A549 (cell line): ENCODE measurements around the gene TNFRSF19. TPM values are rescaled to one million over a fixed set of nuclear protein-coding genes. Genes with fewer than 3 reads are reported as not detected.

ENCODE experiments used
- ATAC-seq, 2 experiments: fragments of 200-7000 bp in 1 of 2; fragments of >200 bp in 1 of 2; cut with Nextera tagmentation in 1 of 2; cut with Tn5 transposase in 1 of 2; 3 replicates each; pipeline versions ENCODE4 v1.8.0 to v1.9.1; 2018 to 2020; ENCODE audit warnings: mild to moderate bottlenecking in 1 of 2, moderate library complexity in 1 of 2
- CTCF ChIA-PET: fragments of 300-600 bp; sonication (Branson Sonifier 250); formaldehyde crosslinking; extraction: SDS; loops from one replicate; lab custom pipeline; 2021; ENCODE audit warnings: antibody characterized with exemption, inconsistent platforms; lab: Yijun Ruan, JAX
- POLR2A ChIA-PET: fragments of 350-600 bp; formaldehyde crosslinking; extraction: SDS; loops from one replicate; lab custom pipeline; 2021; ENCODE audit warnings: antibody characterized with exemption, inconsistent platforms; lab: Yijun Ruan, JAX
- DNase-seq, 2 experiments: peaks; one replicate each; pipeline versions ENCODE4 v3.0.0 to v3.0.0-alpha.2; 2011 to 2016; ENCODE audit warnings: low read depth in 1 of 2, low spot score in 1 of 2
- FAIRE-seq: peaks from 2 replicates; lab custom pipeline; 2011; peaks lifted over from hg19 to GRCh38; lab: Jason Lieb, UNC
- H3K27ac ChIP-seq, 2 experiments: fragments of >200 bp; sonication (Bioruptor Twin); formaldehyde crosslinking; 3 replicates each; pipeline ENCODE4 v1.5.1; 2016 to 2017
- H3K4me1 ChIP-seq: fragments of >200 bp; sonication (Bioruptor Twin); formaldehyde crosslinking; 3 replicates; pipeline ENCODE4 v1.6.1; 2016
- H3K4me2 ChIP-seq: fragments of >200 bp; sonication (Bioruptor Twin); formaldehyde crosslinking; 3 replicates; pipeline ENCODE4 v1.6.1; 2016
- H3K4me3 ChIP-seq: fragments of >200 bp; sonication (Bioruptor Twin); formaldehyde crosslinking; 3 replicates; pipeline ENCODE4 v1.5.1; 2016
- H3K9me3 ChIP-seq: fragments of >200 bp; sonication (Bioruptor Twin); formaldehyde crosslinking; 3 replicates; pipeline ENCODE4 v1.6.1; 2016
- BCL3 ChIP-seq: fragments of >200 bp; sonication (Bioruptor Twin); formaldehyde crosslinking; IDR thresholded peaks from 3 replicates; pipeline ENCODE4 v1.6.1; 2016
- BHLHE40 ChIP-seq: IDR thresholded peaks from 2 replicates; pipeline ENCODE4 v1.6.1; 2012; ENCODE audit warnings: low read depth, low read length, inconsistent platforms
- CEBPB ChIP-seq, 2 experiments: fragments of >200 bp in 1 of 2; sonication (Bioruptor Twin) in 1 of 2; formaldehyde crosslinking in 1 of 2; IDR thresholded peaks; 2 replicates each; pipeline ENCODE4 v1.6.1; 2012 to 2016
- CHD4 ChIP-seq: fragments of 200-600 bp; sonication (generic); IDR thresholded peaks from 2 replicates; pipeline ENCODE4 v1.6.1; 2016; ENCODE audit warnings: antibody characterized with exemption, mild to moderate bottlenecking, borderline replicate concordance
- EHF ChIP-seq: fragments of 250-450 bp; sonication (Bioruptor Pico); IDR thresholded peaks from 2 replicates; pipeline ENCODE4 v1.5.0; 2020; ENCODE audit warnings: mild to moderate bottlenecking
- EP300 ChIP-seq, 2 experiments: fragments of >200 bp; sonication (Bioruptor Twin); formaldehyde crosslinking; IDR thresholded peaks; 2 replicates in 1 of 2; 3 replicates in 1 of 2; pipeline ENCODE4 v1.6.1; 2016 to 2017
- ESRRA ChIP-seq: fragments of 150-350 bp; IDR thresholded peaks from 2 replicates; pipeline ENCODE4 v1.6.1; 2014; ENCODE audit warnings: mild to moderate bottlenecking, low read length, borderline replicate concordance
- GATA3 ChIP-seq: IDR thresholded peaks from 2 replicates; pipeline ENCODE4 v1.6.1; 2012; ENCODE audit warnings: borderline replicate concordance
- HEYL ChIP-seq: fragments of 250-450 bp; sonication (Bioruptor Pico); IDR thresholded peaks from 2 replicates; pipeline ENCODE4 v1.8.0; 2021; ENCODE audit warnings: mild to moderate bottlenecking, moderate library complexity
- HOXB13 ChIP-seq: fragments of 250-450 bp; sonication (Bioruptor Pico); IDR thresholded peaks from 2 replicates; pipeline ENCODE4 v1.5.0; 2020; ENCODE audit warnings: low read depth, mild to moderate bottlenecking, moderate library complexity
- MYC ChIP-seq: IDR thresholded peaks from 2 replicates; pipeline ENCODE4 v1.6.1; 2012; ENCODE audit warnings: mild to moderate bottlenecking, inconsistent platforms, low read length, improper control_type of control experiment, borderline replicate concordance
- NFE2L2 ChIP-seq: fragments of 150-350 bp; conservative IDR thresholded peaks from 2 replicates; pipeline ENCODE4 v1.6.1; 2014; ENCODE audit warnings: low read length
- NPAS2 ChIP-seq: fragments of 250-450 bp; sonication (Bioruptor Pico); IDR thresholded peaks from 2 replicates; pipeline ENCODE4 v1.8.0; 2022; ENCODE audit warnings: mild to moderate bottlenecking, moderate library complexity, borderline replicate concordance
- REST ChIP-seq: fragments of 200-600 bp; sonication (generic); IDR thresholded peaks from 2 replicates; pipeline ENCODE4 v1.6.1; 2016; ENCODE audit warnings: antibody characterized with exemption, mild to moderate bottlenecking, moderate library complexity
- RFX5 ChIP-seq: fragments of 450-650 bp; IDR thresholded peaks from 2 replicates; pipeline ENCODE4 v1.7.1; 2014; ENCODE audit warnings: antibody characterized with exemption, mild to moderate bottlenecking, moderate library complexity
- SMC3 ChIP-seq: fragments of >200 bp; sonication (Bioruptor Twin); formaldehyde crosslinking; IDR thresholded peaks from 3 replicates; pipeline ENCODE4 v1.6.1; 2018; ENCODE audit warnings: inconsistent platforms
- SREBF2 ChIP-seq: fragments of 450-650 bp; IDR thresholded peaks from 2 replicates; pipeline ENCODE4 v1.6.1; 2014; ENCODE audit warnings: mild to moderate bottlenecking, moderate library complexity
- ZC3H11A ChIP-seq: fragments of 450-650 bp; IDR thresholded peaks from 2 replicates; pipeline ENCODE4 v1.6.1; 2014; ENCODE audit warnings: antibody characterized with exemption, mild to moderate bottlenecking
- WGBS: methylation state at CpG from one replicate; pipeline ENCODE4 v1.1.6; 2017; ENCODE audit errors: missing lambda C conversion rate; 5-methylcytosine and 5-hydroxymethylcytosine counted together
- polyA plus RNA-seq, 4 experiments: library from polyadenylated mRNA; depleted of rRNA in 3 of 4; stranded (reverse); fragments of >200 nt; fragmentation: RNase III in 1 of 4; extraction: RNeasy Plus Mini Kit Qiagen cat#74134 plus additional on column Dnase treatment in 1 of 4; gene quantifications; 2 replicates in 3 of 4; 3 replicates in 1 of 4; pipeline ENCODE4 v1.2.3, GENCODE V29; 2011 to 2017
- TF ChIP-seq, protein P1 (sequence below): fragments of >200 bp; sonication (Bioruptor Twin); formaldehyde crosslinking; IDR thresholded peaks from 2 replicates; pipeline ENCODE4 v1.6.1; 2016
- TF ChIP-seq, protein P2 (sequence below): fragments of 250-450 bp; sonication (Bioruptor Pico); IDR thresholded peaks from 2 replicates; pipeline ENCODE4 v1.5.0; 2020; ENCODE audit warnings: low read depth, mild to moderate bottlenecking, moderate library complexity
- TF ChIP-seq, protein P3 (sequence below): fragments of 450-650 bp; IDR thresholded peaks from 2 replicates; pipeline ENCODE4 v1.6.1; 2014; ENCODE audit warnings: antibody characterized with exemption

The TNFRSF19 gene
- polyA plus RNA-seq, 2 of the 4 experiments (the other 2 are of a cell fraction), result 1.2 to 1.9 TPM

DNA sequence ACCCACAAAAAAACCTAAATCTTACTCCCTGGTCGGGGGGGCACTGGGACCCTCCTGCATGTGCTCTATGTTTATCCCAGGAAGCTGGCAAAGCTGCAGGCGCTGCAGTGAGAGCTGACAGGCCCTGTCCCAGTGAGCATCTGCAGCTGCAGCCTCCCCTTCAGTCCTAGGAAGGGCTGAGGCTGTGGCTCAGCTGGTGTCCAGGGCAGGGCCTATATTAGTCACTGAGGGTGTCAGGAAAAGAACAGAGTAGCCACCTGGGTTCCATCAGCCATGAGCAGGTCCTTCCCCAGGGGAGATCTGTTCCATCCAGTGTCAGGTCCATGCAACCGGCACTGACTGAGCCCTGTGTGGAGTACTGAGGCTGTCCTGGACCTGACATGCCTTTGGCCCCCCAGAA lies 120.5 kb downstream of the TNFRSF19 start:
- TF ChIP-seq EHF (CRISPR knock-in tag), result no peak
- TF ChIP-seq EP300 (IDR thresholded peaks at IDR 0.05), result no peak
- no peak for TF ChIP-seq MYC
- H3K27ac ChIP-seq, result no peak overlapping the region
- ChIA-PET CTCF (no interaction called here), POLR2A (no interaction called here)
- H3K4me2 ChIP-seq, result no peak overlapping the region
- no peak for FAIRE-seq
- no peak for ATAC-seq
- H3K9me3 ChIP-seq, result no peaks in the 10 kb centered on the region
- DNase-seq, result no peak
- H3K4me3 ChIP-seq, result no peak overlapping the region
- no peaks in the 10 kb centered on the region for H3K4me1 ChIP-seq
- WGBS, result 100% methylated on average over 1 of the region's 3 CpGs

DNA sequence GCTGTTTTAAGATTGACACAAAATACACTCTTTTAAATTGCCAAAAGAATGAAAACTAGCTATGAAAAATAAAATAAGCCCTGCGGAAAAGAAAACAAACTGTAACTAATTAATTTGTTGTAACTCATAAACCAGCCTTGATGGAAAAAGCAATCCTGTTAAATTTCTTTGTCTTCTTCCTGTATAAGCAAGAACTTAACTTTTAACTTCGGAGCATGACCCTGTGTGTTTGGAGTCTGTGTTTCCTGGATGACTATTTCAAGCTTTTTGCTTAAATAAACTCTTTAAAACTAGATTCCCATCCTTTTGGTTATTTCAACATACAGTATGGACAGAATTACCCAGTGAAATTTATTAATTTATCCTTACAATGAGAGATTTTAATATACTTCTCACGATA lies 122.6 kb downstream of the TNFRSF19 start:
- ATAC-seq (no peak), FAIRE-seq (no peak)
- WGBS, result 76% methylated on average over 3 of the region's 3 CpGs
- no peaks in the 10 kb centered on the region for H3K4me1 ChIP-seq
- no peak overlapping the region for H3K4me2 ChIP-seq
- POLR2A ChIA-PET, result no interaction called here
- TF ChIP-seq RFX5, result no peak
- TF ChIP-seq HEYL (CRISPR knock-in tag), result no peak
- TF ChIP-seq CHD4, result no peak
- TF ChIP-seq NPAS2, result no peak
- TF ChIP-seq, all 56 proteins: peak for 0
- CTCF ChIA-PET, result no interaction called here
- Histone ChIP-seq H3K27ac (no peak overlapping the region), H3K9me3 (no peaks in the 10 kb centered on the region), H3K4me3 (no peak overlapping the region)
- no peak for DNase-seq

DNA sequence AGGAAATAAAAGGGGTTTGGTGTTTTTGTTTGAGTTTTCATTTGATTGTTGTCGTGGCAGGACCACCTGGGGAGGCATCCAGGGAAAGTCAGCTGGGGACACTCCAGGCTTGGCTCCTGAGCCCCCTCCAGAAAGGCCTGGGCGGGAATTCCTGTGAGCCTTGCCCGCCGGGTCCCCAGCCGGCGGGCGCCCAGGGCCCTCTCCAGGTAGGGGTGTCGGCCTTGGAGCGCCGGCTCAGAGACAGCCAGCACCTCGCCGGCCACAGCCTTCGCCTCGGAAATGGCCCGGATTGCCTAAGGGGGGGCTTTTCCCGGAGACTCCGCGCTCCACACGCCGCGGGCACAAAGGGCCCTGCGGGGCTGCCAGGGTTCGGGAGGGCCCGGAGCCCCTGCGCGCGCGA lies 125.0 kb downstream of the TNFRSF19 start:
- 89% methylated on average over 13 of the region's 28 CpGs for WGBS

More for the DNA sequence above, 125.0 kb downstream of the TNFRSF19 start:
- FAIRE-seq, result no peak
- ChIA-PET POLR2A (no interaction called here), CTCF (no interaction called here)
- H3K9me3 ChIP-seq, result no peaks in the 10 kb centered on the region
- H3K4me1 ChIP-seq, result no peaks in the 10 kb centered on the region
- no peak overlapping the region for H3K4me2 ChIP-seq
- no peak overlapping the region for H3K27ac ChIP-seq
- TF ChIP-seq HOXB13 (CRISPR knock-in tag) (no peak), NFE2L2 (no peak), GATA3 (no peak), CHD4 (no peak), BCL3 (no peak), SMC3 (no peak), BHLHE40 (no peak), REST (no peak), EP300 (IDR thresholded peaks at IDR 0.05) (no peak), HEYL (CRISPR knock-in tag) (no peak), CEBPB (IDR thresholded peaks at IDR 0.05) (no peak), MYC (no peak), ESRRA (no peak), ZC3H11A (no peak), SREBF2 (no peak)
- TF ChIP-seq, protein P1, sequence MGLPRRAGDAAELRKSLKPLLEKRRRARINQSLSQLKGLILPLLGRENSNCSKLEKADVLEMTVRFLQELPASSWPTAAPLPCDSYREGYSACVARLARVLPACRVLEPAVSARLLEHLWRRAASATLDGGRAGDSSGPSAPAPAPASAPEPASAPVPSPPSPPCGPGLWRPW, result no peak
- TF ChIP-seq, protein P2, sequence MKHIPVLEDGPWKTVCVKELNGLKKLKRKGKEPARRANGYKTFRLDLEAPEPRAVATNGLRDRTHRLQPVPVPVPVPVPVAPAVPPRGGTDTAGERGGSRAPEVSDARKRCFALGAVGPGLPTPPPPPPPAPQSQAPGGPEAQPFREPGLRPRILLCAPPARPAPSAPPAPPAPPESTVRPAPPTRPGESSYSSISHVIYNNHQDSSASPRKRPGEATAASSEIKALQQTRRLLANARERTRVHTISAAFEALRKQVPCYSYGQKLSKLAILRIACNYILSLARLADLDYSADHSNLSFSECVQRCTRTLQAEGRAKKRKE, result no peak
- TF ChIP-seq, protein P3, sequence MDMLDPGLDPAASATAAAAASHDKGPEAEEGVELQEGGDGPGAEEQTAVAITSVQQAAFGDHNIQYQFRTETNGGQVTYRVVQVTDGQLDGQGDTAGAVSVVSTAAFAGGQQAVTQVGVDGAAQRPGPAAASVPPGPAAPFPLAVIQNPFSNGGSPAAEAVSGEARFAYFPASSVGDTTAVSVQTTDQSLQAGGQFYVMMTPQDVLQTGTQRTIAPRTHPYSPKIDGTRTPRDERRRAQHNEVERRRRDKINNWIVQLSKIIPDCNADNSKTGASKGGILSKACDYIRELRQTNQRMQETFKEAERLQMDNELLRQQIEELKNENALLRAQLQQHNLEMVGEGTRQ, result no peak
- no peak for DNase-seq
- H3K4me3 ChIP-seq, result no peak overlapping the region
- no peak for ATAC-seq
